ENCODE measurements around the gene NRTN.

Gene NRTN

DNA sequence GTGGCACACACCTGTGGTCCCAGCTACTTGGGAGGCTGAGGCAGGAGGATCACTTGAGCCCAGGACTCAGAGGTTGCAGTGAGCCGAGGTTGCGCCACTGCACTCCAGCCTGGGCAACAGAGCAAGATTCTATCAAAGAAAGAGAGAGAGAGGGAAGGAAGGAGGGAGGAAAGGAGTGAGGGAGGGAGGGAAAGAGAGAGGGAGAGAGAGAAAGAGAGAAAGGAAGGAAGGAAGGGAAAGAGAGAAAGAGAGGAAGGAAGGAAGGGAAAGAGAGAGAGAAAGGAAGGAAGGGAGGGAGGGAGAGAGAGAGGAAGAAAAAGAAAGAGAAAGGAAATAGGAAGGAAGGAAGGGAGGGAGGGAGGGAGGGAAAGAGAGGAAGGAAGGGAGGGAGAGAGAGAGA lies 12.4 kb downstream of the NRTN start:
- DNase-seq: no peak

DNA sequence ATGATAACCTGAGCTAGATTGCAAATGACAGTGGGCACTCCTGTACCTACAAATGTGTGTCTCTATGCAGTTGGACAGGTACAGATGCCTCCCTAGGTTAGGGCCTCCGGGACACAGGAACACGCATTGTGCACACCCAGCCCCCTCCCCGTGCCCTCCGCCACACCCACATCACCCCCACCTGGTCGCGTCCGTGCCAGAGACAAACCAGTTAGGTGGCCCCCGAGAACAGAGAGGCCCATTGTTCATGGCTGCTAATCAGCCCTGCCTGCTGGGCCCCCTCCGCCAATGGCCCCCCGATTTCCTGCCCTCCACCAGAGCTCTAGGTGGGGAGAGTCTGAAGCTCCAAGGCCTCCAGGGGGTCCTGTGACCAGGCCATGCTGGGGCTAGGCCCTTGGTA lies 13.7 kb downstream of the NRTN start:
- DNase-seq: no peak

DNA sequence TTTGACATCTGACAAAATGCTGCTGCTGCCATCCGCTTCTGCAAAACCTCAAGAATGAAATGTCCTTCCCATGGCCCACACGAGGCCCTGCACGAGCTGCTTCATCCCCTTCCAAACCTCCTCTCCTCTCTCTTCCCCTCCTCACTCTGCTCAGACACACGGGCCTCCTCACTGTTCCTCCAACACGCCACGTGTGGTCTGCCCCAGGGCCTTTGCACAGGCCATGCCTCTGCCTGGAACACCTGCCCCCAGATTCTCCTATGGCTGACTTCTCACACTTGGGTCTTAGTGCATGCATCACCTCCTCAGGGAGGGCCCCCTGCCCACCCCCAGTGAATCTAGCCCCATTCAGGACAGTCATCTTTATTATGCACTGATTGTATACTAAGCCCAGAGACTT lies 15.9 kb downstream of the NRTN start:
- DNase-seq: no peak

DNA sequence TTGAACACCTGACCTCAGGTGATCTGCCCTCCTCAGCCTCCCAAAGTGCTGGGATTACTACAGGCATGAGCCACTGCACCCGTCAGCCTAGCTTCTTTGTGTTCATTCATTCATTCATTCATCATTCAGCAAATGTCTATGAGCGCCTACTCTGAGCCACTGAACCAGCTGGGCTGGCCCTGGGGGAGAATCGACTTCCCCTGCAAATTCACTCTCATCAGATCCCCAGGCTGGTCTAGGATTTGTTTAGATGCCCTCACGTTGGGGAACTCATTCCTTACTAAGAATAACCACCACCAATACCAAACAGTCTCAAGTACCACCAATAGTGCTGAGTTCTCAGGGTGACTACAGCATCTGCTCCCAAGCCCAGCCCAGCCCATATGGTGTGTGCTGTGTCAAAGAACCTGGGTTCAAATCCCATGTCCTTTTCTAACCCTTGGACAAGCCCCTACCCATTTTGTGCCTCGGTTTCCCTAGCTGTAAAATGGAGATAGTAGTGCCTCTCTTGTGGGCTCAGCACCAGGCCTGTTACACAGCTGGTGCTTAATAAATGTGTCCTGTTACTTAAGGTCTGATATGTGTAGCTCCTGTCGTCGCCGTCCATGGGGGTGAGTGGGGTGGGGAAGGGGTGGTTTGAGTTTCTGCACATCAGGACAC lies 16.8 kb downstream of the NRTN start:
- DNase-seq: no peak

DNA sequence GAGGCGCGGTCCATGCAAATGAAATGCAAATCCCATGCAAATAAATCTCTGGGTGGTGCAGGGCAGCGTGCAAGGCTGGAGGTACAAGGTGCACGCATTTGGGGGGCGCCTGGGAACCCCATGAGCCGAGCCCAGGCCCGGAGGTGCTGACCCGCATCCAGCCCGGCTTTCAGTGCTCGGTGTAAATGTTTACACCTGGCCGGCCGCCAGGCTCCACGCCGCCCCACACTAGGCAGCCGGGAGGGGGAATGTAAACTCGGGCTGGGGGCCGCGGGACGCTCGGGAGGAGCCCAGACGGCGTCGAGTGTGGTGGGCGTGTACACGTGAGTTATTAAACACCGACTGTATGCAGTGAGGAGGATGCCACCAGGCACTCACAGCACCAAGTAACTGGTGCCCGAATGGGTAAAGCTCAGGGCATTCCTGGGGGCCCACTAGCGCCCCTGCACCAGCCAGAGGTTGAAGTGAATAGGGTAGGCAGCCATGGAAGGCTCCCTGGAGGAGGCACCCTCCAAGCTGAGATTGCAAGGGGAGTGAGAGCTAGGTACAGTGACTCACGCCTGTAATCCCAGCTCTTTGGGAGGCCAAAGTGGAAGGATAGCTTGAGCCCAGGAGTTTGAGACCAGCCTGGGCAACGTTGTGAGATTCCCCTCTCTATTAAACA lies 17.4 kb downstream of the NRTN start:
- DNase-seq: no peak

DNA sequence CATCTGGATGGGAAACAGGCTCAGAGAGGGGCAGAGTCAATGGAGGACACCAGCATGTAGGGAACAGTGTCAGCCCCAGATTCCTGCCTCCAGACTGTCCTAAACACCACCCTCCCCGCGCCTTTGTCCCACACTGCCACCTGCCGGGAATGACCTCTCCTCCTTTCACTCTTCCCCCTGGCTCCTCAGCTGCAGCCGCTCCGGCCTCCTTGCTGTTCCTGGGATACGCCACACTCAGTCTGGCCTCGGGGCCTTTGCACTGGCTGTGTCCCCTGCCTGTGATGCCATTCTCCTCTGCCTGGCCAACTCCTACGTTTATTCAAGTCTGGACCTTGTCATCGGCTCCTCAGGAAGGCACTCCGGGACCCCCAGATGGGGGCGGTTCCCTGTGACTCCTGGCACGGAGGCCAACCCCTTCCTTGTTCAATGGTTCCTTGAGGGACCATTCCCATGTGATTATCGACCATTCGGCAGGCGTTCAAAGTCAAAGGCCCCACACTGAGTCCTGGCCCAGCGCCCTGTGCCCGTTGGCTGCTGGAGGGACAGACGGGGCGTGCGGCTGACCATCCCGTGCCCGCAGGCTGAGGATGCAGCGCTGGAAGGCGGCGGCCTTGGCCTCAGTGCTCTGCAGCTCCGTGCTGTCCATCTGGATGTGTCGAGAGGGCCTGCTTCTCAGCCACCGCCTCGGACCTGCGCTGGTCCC lies 18.9 kb downstream of the NRTN start:
- DNase-seq: no peak

DNA sequence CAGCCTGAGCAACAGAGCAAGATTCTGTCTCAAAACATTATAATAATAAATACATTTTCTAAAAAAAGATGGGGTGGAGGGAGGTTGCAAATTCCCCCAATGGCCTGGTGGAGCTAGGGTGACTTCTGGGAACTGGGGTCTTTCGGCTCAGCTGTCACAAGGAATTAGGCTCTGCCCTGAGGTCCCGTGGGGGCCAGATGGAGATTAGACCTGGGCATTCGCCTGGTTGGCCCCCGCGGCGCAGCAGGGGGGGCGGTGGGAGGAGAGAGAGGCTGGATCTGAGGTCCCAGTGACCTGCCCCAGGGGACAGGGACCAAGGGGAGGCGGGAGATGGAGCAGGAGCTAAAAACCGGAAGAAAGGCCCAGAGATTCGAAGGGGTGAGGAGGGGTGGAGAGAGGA lies 19.9 kb downstream of the NRTN start:
- DNase-seq: no peak

DNA sequence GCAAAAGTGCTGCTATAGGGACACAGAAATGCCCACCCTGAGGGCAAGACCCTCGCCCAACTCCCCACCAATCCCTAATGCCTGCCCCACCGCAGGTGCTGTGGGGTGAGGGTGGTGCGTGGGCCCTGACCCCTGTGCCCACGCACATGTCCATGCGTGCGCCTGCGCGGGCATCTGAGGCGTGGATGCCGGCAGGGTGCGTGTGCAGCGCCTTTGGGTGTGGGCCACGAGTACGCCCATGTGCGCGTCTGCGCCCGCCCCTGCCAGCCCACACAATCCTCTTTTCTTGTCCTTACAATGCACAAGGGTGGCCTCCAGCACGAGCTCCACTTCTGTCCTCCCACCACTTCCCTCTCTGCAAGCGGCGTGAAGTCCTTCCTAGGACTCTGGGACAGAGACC lies 20.3 kb downstream of the NRTN start:
- no peak for DNase-seq

DNA sequence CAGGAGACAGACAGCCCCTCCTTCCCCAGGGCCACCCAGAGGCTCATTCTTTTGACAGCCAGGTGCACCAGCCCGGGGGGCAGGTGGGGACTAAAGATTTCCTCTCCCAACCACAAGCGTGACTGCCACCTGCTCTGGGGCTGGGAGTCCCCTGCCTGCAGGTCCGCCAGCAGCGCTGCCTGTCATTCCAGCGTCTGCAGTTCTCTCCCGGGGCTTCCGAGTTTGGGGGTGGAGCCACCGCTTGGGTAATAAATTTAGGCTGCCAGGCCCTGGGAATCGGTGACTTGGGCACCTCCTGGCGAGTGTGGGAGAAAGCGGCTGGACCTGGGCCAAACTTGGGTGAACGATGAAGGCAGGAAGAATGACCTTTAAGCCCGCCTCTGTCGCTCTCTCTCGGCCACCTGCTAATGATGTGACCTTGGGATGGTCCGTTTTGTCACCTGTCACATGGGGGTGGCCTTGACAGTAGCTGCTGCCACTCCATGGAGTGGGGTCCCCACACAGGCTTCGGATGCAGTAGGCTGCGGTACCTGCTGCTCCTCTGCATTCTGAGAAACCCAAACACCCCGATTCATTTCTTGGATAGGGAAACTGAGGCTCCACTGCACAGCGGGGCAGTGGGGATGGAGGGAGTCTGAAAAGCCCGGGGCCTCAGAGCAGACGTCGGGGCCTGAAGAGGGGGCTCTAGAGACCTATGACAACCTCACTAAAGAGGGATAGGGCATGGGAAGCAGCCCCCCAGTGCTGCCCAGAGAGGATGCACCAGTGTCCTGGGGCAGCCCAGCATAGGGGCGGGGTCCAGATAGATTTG lies 21.9 kb downstream of the NRTN start:
- no peak for DNase-seq

DNA sequence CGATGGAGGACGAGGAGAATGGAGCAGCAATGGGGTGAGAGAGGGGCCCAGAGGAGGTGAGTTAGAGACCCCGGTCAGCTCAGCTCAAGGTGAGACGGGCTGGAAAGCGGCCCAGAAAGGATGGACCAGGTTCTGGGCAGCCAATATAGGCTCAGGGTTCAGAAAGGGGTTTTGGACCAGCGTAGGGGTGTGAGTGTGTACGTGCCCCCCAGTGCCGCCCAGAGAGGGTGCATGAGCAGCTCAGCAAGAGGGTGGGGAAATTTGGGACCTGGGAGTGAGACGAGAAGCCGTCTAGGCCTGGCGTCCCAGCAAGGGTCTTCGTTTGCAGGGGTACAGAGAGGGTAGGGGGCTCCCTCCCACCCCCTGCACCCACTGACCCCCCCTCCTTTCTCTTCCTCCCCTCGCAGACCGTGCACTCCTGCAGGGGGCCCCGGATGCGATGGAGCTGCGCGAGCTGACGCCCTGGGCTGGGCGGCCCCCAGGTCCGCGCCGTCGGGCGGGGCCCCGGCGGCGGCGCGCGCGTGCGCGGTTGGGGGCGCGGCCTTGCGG lies 22.5 kb downstream of the NRTN start:
- DNase-seq: no peak

DNA sequence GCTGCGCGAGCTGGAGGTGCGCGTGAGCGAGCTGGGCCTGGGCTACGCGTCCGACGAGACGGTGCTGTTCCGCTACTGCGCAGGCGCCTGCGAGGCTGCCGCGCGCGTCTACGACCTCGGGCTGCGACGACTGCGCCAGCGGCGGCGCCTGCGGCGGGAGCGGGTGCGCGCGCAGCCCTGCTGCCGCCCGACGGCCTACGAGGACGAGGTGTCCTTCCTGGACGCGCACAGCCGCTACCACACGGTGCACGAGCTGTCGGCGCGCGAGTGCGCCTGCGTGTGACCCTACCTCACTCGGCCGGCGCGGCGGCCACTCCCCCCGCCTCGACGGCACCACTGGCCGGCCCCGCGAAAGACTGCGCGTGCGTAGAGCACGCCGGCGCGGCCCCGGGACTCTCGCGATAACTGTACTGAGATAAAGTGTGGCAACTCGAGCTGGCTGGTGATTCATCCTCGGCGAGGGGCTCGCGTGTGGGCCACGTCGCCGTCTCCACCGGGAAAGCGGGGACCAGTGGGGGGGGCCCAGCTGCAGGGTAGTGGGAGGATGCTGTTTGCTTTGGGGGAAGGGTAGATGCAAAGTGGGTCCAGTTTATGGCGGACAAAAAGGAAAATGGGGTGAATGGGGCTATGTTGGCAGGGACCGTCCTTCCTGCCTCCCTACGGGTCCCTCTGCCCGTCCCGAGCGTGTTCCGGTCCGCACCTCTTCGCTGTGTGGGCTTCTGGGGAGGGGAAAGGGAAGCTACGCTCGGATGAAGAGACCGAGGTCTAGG lies 23.2 kb downstream of the NRTN start:
- DNase-seq: no peak

DNA sequence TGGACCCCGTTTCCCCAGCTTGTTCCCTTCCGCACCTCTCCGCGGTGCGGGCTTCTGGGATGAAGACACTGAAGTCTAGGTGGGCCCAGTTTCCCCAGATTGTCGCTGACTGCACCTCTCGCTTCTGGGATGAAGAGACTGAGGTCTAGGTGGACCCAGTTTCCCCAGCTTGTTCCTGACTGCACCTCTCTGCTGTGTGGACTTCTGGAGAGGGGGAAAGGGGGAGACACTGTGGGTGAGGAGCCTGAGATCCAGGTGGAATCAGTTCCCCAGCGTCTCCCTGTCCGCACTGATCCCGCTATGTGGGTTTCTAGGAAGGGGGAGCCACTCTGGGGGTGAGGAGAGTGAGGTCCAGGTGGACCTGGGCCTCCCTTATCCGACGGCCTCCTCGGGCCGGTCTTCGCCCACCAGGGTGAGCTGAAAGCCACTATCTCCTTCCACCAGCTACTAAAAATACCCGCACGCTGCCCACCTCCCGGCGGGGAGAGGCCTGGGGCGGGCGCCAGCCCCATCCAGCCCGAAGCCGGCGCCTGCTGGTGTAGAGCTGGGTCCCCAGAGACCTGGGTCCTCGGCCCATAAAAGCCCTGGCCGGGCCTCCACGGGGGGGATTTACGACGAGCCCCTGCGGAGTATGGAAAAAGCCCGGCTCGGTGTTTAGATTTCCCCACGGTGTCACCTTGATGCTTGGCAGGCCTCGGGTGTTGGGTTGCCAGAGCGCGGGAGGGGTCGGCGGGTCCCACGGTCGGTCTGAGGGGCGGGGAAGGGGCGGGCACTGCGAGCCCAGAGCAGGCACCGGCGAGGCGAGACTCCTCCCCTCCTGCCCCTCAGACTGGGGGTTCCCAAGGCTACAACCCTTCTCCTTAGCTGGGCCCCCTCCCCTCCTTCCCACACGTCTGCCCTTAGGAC lies 24.0 kb downstream of the NRTN start:
- DNase-seq: no peak

DNA sequence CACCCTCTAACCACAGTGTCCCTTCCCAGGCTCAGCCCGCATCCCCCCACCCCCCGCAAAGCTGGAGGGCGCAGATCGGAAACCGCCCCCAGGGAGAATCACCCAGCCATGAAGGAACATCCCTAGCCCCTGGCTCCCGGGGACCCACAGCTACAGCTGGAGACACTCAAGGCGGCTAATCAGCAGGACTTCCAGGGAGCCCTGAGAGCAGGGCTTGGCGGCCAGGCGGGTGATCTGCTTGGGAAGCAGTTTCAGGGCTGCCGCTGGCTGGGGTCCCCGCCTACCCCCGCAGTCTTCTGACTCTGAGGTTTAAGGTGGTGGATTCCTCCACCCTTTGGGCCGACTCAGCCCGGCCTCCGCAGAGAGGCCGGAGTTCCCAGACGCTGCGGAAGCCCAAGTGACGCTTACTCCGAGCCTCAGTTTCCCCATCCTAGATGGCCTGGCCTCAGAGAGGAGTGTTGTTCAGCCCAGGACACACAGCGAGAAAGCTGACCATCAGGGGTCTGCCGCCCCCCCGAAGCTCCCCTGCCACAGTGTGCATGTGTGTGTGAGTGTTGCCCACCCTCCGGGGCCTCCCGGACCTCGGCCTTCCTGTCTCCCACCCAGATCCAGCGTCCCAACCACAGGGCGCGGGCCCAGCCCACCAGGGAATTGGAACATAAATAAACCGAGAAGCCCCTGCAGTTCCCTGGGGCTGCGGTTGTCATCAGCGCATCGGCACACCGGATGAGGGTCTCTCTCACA lies 24.9 kb downstream of the NRTN start:
- DNase-seq: no peak

DNA sequence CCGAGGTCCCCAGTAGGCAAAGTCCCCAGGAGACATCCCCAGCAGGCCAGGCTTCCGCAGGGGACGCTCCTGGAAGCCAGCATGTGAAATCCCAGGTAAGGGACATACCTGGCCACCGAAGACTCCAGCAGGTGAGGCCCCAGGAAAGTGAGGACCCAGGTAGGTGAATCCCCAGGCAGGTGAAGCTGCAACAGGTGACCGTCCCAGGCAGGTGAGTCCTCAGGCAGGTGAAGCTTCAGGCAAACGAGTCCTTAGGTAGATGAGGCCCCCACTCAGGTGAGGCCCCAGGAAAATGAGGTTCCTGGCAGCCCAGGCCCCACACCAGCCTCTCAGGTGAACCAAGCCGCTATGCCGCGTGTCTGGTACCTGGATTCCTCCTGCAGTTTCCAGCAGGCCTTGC lies 26.3 kb downstream of the NRTN start:
- DNase-seq: no peak

DNA sequence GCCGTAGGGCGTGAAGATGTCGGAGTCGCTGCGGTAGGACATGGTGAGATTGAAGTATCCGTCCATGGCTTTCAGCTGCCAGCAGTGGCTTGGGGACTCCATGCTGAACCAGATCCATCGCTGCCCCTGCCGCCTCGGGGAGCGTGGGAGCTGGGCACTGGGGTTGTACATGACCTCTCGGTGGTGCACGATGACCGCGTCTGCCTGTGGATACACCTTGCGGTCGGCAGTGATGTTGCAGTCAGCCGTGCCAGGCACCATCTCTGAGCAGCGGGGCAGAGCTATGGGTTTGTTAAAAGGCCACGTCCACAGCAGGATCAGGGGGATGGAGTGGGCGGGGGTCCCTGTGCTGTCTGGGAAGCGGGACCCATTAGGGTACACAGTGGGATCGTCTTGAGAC lies 27.2 kb downstream of the NRTN start:
- DNase-seq: no peak

DNA sequence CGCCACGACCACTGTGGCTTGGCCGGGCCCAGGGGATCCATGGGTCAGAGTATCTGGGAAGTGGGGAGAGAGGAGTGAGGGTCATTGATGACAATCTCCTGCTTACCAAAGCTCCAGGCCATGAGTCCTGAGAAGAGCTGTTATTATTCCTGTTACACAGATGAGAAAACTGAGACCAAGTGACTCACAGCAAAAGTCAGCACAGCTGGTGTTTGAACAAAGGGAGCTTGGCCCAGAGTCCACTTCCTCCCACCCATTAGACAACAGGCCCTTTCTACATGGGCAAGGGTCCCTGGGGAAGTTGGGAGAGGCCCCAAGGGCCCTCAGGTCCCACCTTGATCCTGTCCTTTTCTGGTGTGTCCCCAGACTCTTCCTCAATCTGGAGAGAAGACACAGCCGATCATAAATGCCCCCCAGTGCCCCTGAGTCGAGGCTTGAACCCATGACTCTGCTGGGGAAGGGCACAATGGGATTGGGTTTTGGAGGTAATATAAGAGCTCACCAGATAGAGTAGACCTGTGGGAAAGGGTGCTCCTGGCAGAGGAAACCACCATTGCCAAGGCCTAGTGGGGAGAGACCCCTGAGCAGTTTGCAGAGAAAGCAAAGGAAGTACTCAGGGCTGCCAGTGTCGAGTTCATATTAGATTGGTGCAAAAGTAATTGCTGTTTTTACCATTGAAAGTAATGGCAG lies 27.8 kb downstream of the NRTN start:
- no peak for DNase-seq

DNA sequence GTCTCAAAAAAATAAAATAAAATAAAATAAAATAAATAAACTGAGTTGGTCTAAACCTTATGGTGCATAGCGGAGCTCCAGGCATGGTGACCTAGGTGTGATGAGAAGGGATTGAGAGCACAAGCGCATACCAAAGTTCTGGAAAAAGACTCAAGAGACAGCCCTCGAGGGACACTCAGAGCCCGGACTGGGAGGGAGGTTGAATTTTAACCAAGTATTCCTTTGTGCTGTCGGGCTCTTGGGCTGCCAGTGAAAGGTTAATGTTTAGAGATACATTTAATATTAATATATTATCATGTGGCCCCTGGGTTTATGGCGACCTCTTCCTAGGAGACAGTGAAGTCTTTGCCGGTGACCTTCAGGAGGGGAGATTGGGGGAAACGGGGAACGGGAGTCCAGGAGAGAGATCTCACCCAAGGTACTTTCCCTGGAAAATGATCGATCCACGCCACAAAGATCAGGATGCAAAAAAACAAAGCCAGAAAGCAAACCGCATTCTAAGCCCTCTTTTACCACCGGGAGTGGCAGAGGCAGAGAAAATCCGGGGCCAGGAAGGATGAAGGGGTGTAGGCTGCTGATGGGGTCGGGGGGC lies 33.0 kb downstream of the NRTN start:
- DNase-seq: no peak

DNA sequence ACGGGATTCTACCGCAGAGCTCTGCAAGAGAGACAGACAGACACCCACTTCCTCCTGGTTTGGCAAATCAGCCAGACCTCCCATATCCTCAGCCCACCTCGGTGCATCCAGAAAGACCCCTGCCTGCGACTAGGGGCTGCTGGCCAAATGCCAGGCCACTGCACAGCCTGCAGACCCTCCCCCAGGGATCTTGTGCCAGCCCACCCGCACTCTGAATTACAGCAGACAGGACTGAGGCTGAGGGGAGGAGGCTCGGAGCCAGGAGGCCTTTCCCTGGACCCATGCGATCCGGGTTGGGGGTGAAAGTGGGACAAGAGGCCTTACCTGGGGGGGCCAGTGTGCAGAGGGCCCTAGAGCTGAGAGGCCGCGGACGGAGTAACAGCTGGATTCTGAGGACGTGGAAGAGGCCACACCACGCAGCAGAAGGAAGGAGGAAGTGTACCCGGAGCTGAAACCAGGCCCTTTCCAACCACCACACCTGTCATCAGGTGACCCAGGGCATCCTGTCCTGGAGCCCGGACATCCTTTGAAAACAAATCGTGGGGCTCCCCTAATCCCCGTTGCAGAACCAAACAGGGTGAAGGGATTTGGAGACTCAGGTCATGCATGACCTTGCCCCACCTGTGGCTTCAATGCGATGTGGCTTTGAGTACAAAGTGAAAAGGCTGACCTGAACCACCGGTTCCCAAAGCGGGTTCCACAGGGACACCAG lies 33.6 kb downstream of the NRTN start:
- DNase-seq: no peak
